HEK293T (cell line): Measurements from ENCODE around the gene PAX7.

Experiments
- ARNT ChIP-seq: fragments of 450-650 bp; IDR thresholded peaks from 2 replicates; pipeline ENCODE4 v1.6.1; 2017; ENCODE audit warnings: mild to moderate bottlenecking
- BHLHE40 ChIP-seq: fragments of 450-650 bp; IDR thresholded peaks from 2 replicates; pipeline ENCODE4 v1.6.1; 2016; ENCODE audit warnings: mild to moderate bottlenecking, moderate library complexity, borderline replicate concordance
- CTBP1 ChIP-seq: fragments of 450-650 bp; IDR thresholded peaks from 2 replicates; pipeline ENCODE4 v1.6.1; 2016; ENCODE audit warnings: borderline replicate concordance
- ELF4 ChIP-seq: fragments of 450-650 bp; IDR thresholded peaks from 2 replicates; pipeline ENCODE4 v1.6.1; 2017; ENCODE audit warnings: antibody characterized with exemption
- FOXA1 ChIP-seq: fragments of 450-650 bp; IDR thresholded peaks from 2 replicates; pipeline ENCODE4 v1.6.1; 2016; ENCODE audit warnings: mild to moderate bottlenecking
- FOXK2 ChIP-seq: fragments of 450-650 bp; IDR thresholded peaks from 2 replicates; pipeline ENCODE4 v1.6.1; 2016; ENCODE audit warnings: mild to moderate bottlenecking
- FOXM1 ChIP-seq: fragments of 450-650 bp; IDR thresholded peaks from 2 replicates; pipeline ENCODE4 v1.6.1; 2017; ENCODE audit warnings: mild to moderate bottlenecking, borderline replicate concordance
- NFRKB ChIP-seq: fragments of 450-650 bp; IDR thresholded peaks from 2 replicates; pipeline ENCODE4 v1.6.1; 2016; ENCODE audit warnings: mild to moderate bottlenecking, moderate library complexity
- SUZ12 ChIP-seq: fragments of 450-650 bp; IDR thresholded peaks from 2 replicates; pipeline ENCODE4 v1.6.1; 2016; ENCODE audit warnings: mild to moderate bottlenecking
- TARDBP ChIP-seq: fragments of 450-650 bp; IDR thresholded peaks from 2 replicates; pipeline ENCODE4 v1.6.1; 2016
- ZNF384 ChIP-seq: fragments of 450-650 bp; IDR thresholded peaks from 2 replicates; pipeline ENCODE4 v1.6.1; 2016
- TF ChIP-seq, protein P1 (sequence below): fragments of 450-650 bp; IDR thresholded peaks from 2 replicates; pipeline ENCODE4 v1.6.1; 2016

DNA sequence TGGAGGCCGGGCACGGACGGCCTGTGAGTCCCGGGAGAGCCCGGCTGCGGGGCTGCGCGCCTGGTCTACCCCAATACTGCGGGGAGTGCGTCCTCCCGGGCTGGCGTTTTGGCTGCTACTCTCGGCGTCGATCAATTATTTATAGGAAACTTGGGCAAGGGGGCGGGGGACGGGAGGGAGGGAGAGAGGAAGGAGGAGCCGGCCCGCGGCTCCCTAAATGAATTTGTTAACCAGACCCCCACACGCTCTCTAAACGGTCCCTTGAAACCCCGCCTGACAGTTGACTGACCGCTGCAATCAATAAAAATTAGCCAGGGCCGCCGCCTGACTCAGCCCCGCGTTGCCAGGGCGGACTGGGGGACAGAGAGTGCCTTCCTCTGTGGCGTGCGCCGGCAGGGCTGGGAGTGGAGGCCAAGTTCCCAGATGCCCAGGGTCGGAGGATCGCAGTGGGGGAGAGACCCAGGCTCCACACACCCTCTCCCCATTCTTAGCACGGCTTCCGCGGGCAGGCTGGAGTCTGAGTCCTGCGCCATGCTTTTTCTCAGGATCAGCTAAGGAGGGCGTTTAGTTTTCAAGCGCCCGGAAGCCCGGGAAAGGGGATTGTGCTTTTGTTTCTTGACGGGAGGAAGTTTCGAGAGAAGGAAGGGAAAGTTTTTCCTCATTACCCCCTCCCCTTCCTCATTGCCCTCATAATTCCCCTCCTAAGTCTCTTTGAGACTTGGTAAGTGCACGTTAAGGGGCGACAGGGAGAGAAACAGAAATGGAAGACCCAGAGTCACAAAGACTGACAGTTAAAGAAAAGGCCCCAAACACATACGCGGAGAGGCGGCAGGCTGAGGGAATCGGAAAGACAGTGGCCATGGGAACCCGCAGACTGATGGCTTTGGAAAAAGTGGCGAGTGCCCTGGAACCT lies 6.2 kb downstream of the PAX7 start:
- TF ChIP-seq FOXK2 (no peak), ELF4 (no peak), CTBP1 (no peak), BHLHE40 (no peak), FOXM1 (no peak), SUZ12 (no peak), FOXA1 (no peak), TARDBP (no peak), ZNF384 (no peak), ARNT (no peak), NFRKB (no peak)
- TF ChIP-seq, protein P1, sequence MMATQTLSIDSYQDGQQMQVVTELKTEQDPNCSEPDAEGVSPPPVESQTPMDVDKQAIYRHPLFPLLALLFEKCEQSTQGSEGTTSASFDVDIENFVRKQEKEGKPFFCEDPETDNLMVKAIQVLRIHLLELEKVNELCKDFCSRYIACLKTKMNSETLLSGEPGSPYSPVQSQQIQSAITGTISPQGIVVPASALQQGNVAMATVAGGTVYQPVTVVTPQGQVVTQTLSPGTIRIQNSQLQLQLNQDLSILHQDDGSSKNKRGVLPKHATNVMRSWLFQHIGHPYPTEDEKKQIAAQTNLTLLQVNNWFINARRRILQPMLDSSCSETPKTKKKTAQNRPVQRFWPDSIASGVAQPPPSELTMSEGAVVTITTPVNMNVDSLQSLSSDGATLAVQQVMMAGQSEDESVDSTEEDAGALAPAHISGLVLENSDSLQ, result no peak
